ENCODE data around the gene MAML2.

- TF ChIP-seq CTCF (IDR thresholded peaks at IDR 0.05; ENCODE audit: poor library complexity) (no peak), EZH2phosphoT487 (IDR thresholded peaks at IDR 0.05; ENCODE audit: low read depth, severe bottlenecking, unreplicated experiment) (no peak)
These were observed 240.3 kb downstream of the MAML2 start for GRCh38 chr11:96102664-96103078.

Measured in hepatocyte (in vitro differentiated cells).